ENCODE data around the gene PCBP3.
"Not testable (repeated sequence)": the region's sequence is repeated elsewhere in the genome, so short reads cannot be mapped to it uniquely, and the experiment has no call there.

DNA sequence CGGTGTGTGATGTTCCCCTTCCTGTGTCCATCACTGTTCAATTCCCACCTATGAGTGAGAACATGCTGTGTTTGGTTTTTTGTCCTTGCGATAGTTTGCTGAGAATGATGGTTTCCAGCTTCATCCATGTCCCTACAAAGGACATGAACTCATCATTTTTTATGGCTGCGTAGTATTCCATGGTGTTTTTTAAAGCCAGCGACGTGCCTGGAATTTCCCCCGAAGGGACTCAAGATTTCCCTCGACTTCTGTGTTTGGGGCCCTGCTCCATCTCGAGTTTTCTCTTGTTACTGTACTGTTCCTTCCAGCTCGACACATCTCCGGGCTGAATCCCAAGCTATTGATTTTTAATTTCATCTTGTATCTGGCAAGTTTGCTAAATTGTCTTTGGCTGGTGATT, 309.0 kb downstream of the PCBP3 start:
- TF ChIP-seq, protein P1, sequence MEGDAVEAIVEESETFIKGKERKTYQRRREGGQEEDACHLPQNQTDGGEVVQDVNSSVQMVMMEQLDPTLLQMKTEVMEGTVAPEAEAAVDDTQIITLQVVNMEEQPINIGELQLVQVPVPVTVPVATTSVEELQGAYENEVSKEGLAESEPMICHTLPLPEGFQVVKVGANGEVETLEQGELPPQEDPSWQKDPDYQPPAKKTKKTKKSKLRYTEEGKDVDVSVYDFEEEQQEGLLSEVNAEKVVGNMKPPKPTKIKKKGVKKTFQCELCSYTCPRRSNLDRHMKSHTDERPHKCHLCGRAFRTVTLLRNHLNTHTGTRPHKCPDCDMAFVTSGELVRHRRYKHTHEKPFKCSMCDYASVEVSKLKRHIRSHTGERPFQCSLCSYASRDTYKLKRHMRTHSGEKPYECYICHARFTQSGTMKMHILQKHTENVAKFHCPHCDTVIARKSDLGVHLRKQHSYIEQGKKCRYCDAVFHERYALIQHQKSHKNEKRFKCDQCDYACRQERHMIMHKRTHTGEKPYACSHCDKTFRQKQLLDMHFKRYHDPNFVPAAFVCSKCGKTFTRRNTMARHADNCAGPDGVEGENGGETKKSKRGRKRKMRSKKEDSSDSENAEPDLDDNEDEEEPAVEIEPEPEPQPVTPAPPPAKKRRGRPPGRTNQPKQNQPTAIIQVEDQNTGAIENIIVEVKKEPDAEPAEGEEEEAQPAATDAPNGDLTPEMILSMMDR (optimal IDR thresholded peaks at IDR 0.05 in 1 of 3, IDR thresholded peaks at IDR 0.05 in 1 of 3, conservative IDR thresholded peaks at IDR 0.05 in 1 of 3; ENCODE audit: extremely low read depth in 1 of 3, insufficient read depth in 2 of 3, low read length in 3 of 3) = not testable (repeated sequence)
- not testable (repeated sequence) for TF ChIP-seq EZH2 (IDR thresholded peaks at IDR 0.05; ENCODE audit: low read length)
